Nephron (organoid): ENCODE measurements around the gene DIPK1B.
A peak's percentile ranks its signal among the peaks of the same experiment; 100 is the strongest.

ENCODE experiments used
- H3K27ac Mint-ChIP-seq, 3 experiments: 2 replicates each; pipeline ENCODE4 v1.8.0; 2020; ENCODE audit warnings: mixed read lengths in 3 of 3, mild to moderate bottlenecking in 2 of 3, moderate library complexity in 1 of 3
- H3K27me3 Mint-ChIP-seq: 2 replicates; pipeline ENCODE4 v1.8.0; 2021; ENCODE audit warnings: low read depth, mild to moderate bottlenecking, moderate library complexity, mixed read lengths
- H3K36me3 Mint-ChIP-seq: 2 replicates; pipeline ENCODE4 v1.8.0; 2020; ENCODE audit warnings: low read depth, mixed read lengths
- H3K4me1 Mint-ChIP-seq: 2 replicates; pipeline ENCODE4 v1.8.0; 2020; ENCODE audit warnings: mixed read lengths
- H3K4me3 Mint-ChIP-seq, 3 experiments: 2 replicates each; pipeline ENCODE4 v1.8.0; 2020; ENCODE audit warnings: mild to moderate bottlenecking in 3 of 3, mixed read lengths in 3 of 3, moderate library complexity in 2 of 3
- H3K9me3 Mint-ChIP-seq: 2 replicates; pipeline ENCODE4 v1.8.0; 2020; ENCODE audit warnings: mixed read lengths
- TF ChIP-seq, protein P1 (sequence below), 3 experiments: fragments of 200-600 bp; sonication (generic); IDR thresholded peaks; one replicate each; pipeline ENCODE4 v1.5.0; 2021; ENCODE audit warnings: antibody characterized with exemption in 3 of 3; ENCODE audit not compliant: unreplicated experiment in 3 of 3

Gene DIPK1B

GRCh38 chr9:136697821-136698526 is 14.4 kb upstream of the DIPK1B start:
- Mint-ChIP-seq H3K4me3 (peak overlapping the region in 1 of 3 experiments; percentile 11), H3K27me3 (peaks cover 52% of the 10 kb centered on the region), H3K36me3 (no peaks in the 10 kb centered on the region), H3K9me3 (no peaks in the 10 kb centered on the region), H3K4me1 (peaks cover 10% of the 10 kb centered on the region), H3K27ac (peak overlapping the region; percentile 88 to 97 (median 90))
- TF ChIP-seq, protein P1, sequence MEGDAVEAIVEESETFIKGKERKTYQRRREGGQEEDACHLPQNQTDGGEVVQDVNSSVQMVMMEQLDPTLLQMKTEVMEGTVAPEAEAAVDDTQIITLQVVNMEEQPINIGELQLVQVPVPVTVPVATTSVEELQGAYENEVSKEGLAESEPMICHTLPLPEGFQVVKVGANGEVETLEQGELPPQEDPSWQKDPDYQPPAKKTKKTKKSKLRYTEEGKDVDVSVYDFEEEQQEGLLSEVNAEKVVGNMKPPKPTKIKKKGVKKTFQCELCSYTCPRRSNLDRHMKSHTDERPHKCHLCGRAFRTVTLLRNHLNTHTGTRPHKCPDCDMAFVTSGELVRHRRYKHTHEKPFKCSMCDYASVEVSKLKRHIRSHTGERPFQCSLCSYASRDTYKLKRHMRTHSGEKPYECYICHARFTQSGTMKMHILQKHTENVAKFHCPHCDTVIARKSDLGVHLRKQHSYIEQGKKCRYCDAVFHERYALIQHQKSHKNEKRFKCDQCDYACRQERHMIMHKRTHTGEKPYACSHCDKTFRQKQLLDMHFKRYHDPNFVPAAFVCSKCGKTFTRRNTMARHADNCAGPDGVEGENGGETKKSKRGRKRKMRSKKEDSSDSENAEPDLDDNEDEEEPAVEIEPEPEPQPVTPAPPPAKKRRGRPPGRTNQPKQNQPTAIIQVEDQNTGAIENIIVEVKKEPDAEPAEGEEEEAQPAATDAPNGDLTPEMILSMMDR (IDR thresholded peaks at IDR 0.05; ENCODE audit: unreplicated experiment in 3 of 3): no peak

GRCh38 chr9:136698635-136699246 is 13.6 kb upstream of the DIPK1B start:
- Mint-ChIP-seq H3K9me3 (no peaks in the 10 kb centered on the region), H3K27ac (peak overlapping the region in 2 of 3 experiments; percentile 66 to 97), H3K36me3 (no peaks in the 10 kb centered on the region), H3K4me1 (peaks cover 5% of the 10 kb centered on the region), H3K4me3 (no peak overlapping the region), H3K27me3 (peaks cover 52% of the 10 kb centered on the region)
- TF ChIP-seq, protein P1 (IDR thresholded peaks at IDR 0.05; ENCODE audit: unreplicated experiment in 3 of 3): no peak

- no peaks in the 10 kb centered on the region for H3K9me3 Mint-ChIP-seq
- peak overlapping the region in 1 of 3 experiments; percentile 37 for H3K27ac Mint-ChIP-seq
- peaks cover 51% of the 10 kb centered on the region for H3K27me3 Mint-ChIP-seq
- no peaks in the 10 kb centered on the region for H3K36me3 Mint-ChIP-seq
- H3K4me1 Mint-ChIP-seq: peaks cover 5% of the 10 kb centered on the region
- TF ChIP-seq, protein P1 (IDR thresholded peaks at IDR 0.05; ENCODE audit: unreplicated experiment in 3 of 3): no peak
- no peak overlapping the region for H3K4me3 Mint-ChIP-seq
These were observed 12.1 kb upstream of the DIPK1B start for GRCh38 chr9:136700304-136700703.

GRCh38 chr9:136700959-136701667 is 11.3 kb upstream of the DIPK1B start:
- no peaks in the 10 kb centered on the region for H3K9me3 Mint-ChIP-seq
- peaks cover 5% of the 10 kb centered on the region for H3K4me1 Mint-ChIP-seq
- peaks cover 52% of the 10 kb centered on the region for H3K27me3 Mint-ChIP-seq
- H3K4me3 Mint-ChIP-seq: no peak overlapping the region
- H3K36me3 Mint-ChIP-seq: no peaks in the 10 kb centered on the region
- TF ChIP-seq, protein P1 (IDR thresholded peaks at IDR 0.05; ENCODE audit: unreplicated experiment in 3 of 3): no peak
- H3K27ac Mint-ChIP-seq: peak overlapping the region in 1 of 3 experiments; percentile 59

- TF ChIP-seq, protein P1 (IDR thresholded peaks at IDR 0.05; ENCODE audit: unreplicated experiment in 3 of 3): no peak
- no peak overlapping the region for H3K27ac Mint-ChIP-seq
- peaks cover 54% of the 10 kb centered on the region for H3K27me3 Mint-ChIP-seq
- H3K9me3 Mint-ChIP-seq: no peaks in the 10 kb centered on the region
- no peak overlapping the region for H3K4me3 Mint-ChIP-seq
- H3K36me3 Mint-ChIP-seq: no peaks in the 10 kb centered on the region
- H3K4me1 Mint-ChIP-seq: peaks cover 5% of the 10 kb centered on the region
These were observed 10.7 kb upstream of the DIPK1B start for GRCh38 chr9:136701668-136702053.
